ENCODE measurements around the gene PTPRCAP.

GRCh38 chr11:67431346-67432249 is 5.9 kb downstream of the PTPRCAP start:
- TF ChIP-seq CTCF (IDR thresholded peaks at IDR 0.05) (no peak), POLR2A (IDR thresholded peaks at IDR 0.05) (no peak)
